GM15510 (cell line): ENCODE results near the gene VSIG1.

Experiments
- POLR2A ChIP-seq: IDR thresholded peaks from 3 replicates; pipeline ENCODE4 v1.6.1; 2011; ENCODE audit warnings: borderline replicate concordance; ENCODE audit not compliant: insufficient read length; ENCODE audit errors: extremely low read depth

Gene VSIG1

GRCh38 chrX:108034725-108035124 is 10.1 kb upstream of the VSIG1 start:
- TF ChIP-seq POLR2A, result no peak

GRCh38 chrX:108036298-108036973 is 8.4 kb upstream of the VSIG1 start:
- TF ChIP-seq POLR2A, result no peak

GRCh38 chrX:108049649-108050048 is 4.8 kb downstream of the VSIG1 start:
- no peak for TF ChIP-seq POLR2A

GRCh38 chrX:108053218-108053617 is 8.4 kb downstream of the VSIG1 start:
- TF ChIP-seq POLR2A, result no peak

- no peak for TF ChIP-seq POLR2A
Measured at GRCh38 chrX:108055546-108055945, 10.7 kb downstream of the VSIG1 start.

GRCh38 chrX:108059801-108060200 is 14.9 kb downstream of the VSIG1 start:
- TF ChIP-seq POLR2A, result no peak

- no peak for TF ChIP-seq POLR2A
Measured at GRCh38 chrX:108064001-108064400, 19.1 kb downstream of the VSIG1 start.

- TF ChIP-seq POLR2A, result no peak
Measured at GRCh38 chrX:108064613-108065012, 19.7 kb downstream of the VSIG1 start.

- TF ChIP-seq POLR2A, result no peak
Measured at GRCh38 chrX:108068121-108068520, 23.3 kb downstream of the VSIG1 start.

GRCh38 chrX:108070891-108071290 is 26.0 kb downstream of the VSIG1 start:
- TF ChIP-seq POLR2A, result no peak

GRCh38 chrX:108071578-108071977 is 26.7 kb downstream of the VSIG1 start:
- no peak for TF ChIP-seq POLR2A

GRCh38 chrX:108072746-108073145 is 27.9 kb downstream of the VSIG1 start:
- TF ChIP-seq POLR2A, result no peak

- no peak for TF ChIP-seq POLR2A
Measured at GRCh38 chrX:108081110-108081509, 36.2 kb downstream of the VSIG1 start.

- no peak for TF ChIP-seq POLR2A
Measured at GRCh38 chrX:108087792-108088191, 42.9 kb downstream of the VSIG1 start.

GRCh38 chrX:108088511-108088910 is 43.6 kb downstream of the VSIG1 start:
- TF ChIP-seq POLR2A, result no peak

GRCh38 chrX:108090491-108091263 is 45.8 kb downstream of the VSIG1 start:
- no peak for TF ChIP-seq POLR2A
